Activated CD8-positive, alpha-beta memory T cell treated with anti-CD3 and anti-CD28 coated beads, Interleukin-2, amount 50 U/mL, for 1 hour (primary cell): ENCODE results near the gene GRK5.

Experiments
- DNase-seq: peaks from one replicate; pipeline ENCODE4 v3.0.0-alpha.2; 2020; ENCODE audit errors: extremely low read depth

GRK5 gene

DNA sequence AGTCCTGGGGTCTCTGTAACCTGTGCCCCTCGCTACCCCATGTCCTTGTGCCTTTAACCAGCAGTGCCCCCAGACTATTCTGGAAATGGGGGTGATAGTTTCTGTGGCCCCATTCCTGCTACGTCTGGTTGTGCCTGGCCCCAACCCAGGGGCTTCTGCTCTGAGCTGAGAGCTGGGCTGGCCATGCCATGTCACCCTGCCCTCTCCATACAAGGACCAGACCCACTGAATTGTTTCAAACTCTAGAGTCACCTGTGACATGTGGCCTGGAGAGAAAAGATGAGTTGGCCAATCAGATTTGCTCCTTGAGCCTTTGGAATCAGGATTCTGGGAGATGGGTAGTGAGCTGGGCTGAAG lies 108.6 kb downstream of the GRK5 start:
- no peak for DNase-seq

DNA sequence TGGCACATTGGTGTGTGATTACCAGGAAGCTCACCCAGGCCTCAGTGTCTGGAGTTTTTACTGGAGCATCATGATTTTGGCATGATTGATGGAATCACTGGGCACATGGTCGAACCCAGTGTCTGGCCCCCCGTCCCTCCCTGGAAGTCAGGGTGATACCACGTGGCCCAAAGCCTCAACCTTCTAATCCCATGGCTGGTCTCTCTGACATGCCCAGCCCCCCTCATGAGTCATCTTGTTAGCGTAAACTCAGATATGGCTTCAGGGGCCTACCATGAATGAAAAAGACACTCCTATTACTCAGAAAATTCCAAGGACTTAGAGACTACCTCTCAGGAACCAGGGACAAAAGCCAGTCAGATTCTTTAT lies 109.3 kb downstream of the GRK5 start:
- no peak for DNase-seq

DNA sequence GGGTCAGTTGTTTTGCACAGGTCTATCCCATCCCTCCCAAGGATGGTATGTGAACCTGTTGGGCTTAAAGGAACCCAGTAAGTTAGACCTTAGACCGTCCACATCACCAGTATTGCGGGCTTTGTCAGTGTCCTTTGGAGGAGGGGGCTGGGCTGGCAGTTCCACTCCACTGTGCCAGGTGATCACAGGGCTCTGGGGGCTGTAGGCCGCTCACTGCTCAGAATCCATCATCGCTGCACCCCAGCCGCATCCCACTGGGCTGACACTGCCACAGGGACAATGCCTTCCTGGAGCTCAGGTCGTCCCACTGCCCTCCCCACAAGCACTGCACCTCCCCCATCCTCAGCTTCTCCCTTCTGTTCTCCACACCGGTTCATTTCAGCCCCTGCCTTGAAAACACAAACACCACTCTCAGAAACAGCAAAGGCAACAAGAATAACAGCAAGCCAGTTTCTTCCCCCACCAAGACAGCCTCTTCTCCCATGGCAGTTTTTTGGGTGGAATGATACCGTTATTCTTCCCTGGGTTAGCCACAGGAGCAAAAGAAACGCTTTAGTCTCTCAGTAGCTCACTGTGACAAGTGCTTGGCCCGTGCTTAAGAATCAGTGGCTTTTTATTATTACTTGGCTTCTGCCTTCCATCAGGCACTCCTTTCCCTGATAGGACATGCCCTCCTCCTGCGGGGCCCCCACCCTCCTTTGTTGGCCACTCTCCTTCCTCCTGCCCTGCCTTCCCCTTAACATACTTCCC lies 111.2 kb downstream of the GRK5 start:
- no peak for DNase-seq

DNA sequence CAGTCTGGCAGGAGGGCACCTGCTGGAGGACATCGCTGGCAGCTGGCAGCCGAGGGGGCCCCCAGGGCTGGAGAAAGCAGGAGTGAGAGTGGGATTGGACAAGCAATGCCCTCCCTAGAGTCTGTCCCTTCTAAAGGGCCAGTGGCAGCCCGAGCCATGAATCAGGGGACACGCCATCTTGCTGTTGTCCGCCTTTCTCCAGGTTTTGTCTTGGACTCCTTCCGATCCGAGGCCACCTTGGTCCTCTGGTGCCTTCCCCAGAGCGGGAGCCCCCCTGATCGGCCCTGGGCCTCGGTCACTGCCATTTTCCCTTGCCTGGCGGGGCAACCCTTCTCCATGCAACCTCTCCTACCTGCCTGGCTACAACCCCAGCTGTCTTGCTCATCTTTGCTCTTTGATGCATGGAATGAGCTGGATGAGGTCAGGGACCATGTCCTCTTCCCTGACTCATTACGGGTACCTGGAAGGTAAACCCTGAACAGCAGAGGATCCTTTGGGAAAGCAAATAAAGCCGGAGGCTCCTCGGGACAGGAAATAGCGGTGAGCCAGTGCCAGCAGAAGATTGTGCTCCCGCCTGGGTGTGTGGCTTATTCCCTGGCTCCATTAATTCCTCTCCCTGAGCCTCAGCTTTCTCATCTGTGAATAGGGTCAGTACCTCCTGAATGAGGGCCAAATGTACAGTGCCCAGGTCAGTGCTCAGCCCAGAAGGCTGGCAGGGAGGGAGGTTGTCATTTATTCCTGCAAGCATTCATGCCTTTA lies 112.0 kb downstream of the GRK5 start:
- no peak for DNase-seq

DNA sequence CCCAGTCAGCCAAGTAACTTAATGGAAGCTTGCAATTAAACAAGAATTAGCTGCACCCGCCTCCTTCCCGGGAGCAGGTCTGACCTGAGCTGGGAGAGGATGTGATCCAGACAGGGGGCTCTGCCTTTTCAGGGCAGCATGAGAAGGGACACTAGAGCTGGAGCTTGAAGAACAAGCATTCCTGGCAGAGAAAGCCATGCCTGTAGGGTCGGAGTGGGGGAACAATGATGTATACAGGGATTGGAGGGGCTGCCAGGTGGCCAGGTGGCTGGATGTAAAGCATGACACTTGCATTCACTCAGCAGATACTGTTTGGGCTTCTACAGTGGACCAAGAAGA lies 112.5 kb downstream of the GRK5 start:
- no peak for DNase-seq

DNA sequence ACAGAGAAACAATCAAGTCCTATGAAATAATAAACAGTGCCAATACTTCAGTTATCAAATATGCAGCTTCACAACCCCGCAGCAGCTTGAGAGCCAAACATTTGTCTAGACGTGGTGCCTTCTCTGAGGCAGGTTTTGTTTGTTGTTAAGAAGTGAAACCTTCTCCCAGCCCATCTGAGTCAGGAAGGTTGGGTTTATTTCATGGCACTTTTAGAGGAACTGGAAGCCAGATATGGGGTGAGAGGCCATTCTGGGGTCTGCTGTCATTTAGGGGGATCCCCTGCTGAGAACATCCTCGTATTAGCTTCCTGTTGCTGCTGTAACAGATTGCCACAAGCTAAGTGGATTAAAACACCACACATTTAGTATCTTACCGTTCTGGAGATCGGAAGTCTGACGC lies 113.6 kb downstream of the GRK5 start:
- DNase-seq, result no peak

DNA sequence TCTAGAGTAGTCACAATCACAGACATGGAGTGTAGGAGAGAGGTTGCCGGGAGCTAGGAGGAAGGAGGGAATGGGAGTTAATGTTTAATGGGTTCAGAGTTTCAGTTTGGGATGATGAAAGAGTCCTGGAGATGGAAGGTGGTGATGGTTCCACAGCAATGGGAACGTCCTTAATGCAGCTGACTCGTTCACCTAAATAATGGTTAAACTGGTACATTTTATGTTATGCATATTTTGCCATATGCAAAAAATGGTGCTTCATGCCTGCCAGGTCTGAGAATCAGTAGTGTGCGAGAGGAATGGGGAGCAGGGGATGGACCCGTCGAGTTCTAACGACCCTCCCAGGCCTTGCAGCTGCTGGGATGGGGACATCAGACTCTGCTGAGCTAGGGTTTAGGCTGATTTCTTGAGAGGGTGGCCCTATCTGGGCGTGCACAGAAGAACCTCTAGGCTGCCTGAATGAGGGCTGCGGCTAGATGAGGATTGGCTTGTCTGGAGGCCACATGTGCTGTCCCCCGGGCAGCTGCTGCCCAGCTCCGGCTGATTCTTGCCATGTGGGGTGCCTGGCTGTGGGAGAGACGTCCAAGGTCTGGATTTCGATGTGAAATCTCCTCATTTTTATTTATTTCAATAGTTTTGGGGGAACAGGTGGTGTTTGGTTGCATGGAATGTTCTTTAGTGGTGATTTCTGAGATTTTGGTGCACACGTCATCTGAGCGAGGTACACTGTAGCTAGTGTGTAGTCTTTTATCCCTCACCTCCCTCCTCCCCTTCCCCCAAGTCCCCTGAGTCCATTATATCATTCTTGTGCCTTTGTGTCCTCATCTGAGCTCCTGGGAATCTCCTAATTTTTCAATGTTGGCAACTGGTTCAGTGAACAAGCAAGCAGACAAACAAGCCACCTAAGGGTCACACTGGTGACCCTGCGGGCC lies 116.0 kb downstream of the GRK5 start:
- no peak for DNase-seq

DNA sequence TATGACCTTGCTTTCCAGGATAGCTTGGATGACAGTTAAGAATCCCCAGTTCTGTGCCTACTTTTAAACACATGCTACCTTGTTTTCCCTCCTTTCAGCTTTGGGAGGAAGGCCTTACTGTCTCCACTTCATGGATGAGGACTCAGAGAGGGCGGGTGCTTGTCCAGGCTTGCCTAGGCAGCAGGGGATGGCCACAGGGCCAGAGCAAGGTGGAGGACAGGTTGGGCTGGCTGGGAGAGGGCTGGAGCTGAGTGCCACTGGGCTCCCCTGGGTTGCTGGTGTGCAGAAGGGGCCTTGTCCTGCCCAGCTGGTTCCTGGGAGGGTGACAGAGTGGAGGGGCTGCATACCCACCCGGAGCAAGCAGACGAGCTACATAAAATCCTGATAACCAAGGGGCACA lies 117.8 kb downstream of the GRK5 start:
- DNase-seq, result no peak

DNA sequence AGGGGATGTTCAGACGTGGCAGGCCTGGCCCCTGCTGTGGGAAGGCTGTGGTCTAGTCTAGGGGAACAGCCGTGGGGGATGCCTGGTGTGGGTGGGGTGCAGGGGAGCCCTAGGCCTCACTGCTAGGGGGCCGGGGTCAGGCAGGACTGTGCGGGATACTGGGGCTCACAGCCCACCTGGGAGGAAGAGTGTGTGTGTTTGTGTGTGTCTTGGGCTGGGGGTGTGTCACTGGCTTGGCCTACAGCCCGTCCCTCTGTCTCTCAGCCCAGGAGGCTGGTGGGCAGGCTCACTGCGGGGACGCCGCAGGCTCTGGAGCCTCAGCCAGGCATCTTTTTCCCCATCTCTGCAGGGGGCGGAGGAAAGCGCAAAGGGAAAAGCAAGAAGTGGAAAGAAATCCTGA lies 118.8 kb downstream of the GRK5 start:
- no peak for DNase-seq

DNA sequence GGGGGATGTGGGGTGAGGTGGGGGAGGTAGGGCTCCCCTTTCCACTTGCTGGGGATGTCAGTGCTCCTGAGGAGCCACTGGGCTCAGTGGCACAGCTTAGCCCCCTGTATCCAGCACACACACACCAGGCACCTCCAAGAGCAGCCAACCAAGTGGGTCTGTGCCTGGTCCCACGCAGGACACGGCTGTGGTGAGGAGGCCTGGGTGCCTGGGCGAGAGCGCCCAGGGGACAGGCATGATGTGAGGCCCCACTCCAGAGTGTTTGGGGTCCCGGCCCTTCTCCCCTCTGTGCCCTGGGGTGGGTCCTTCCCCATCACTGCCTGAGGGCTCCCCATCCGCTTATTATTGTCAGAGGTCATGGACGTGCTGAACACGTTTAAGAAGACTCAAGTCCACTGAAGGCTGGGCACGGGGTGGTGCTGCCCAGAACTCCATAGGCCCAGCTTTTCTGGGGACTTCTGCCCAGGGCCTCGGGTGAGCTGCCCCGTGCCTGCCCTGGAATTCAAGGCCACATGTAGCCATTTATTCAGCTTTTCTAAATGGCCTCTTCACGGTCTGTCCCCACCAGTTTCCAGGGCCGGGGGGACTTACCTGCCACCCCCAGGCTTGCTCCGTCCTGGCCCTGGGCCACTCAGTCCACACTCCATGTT lies 119.8 kb downstream of the GRK5 start:
- DNase-seq, result no peak

DNA sequence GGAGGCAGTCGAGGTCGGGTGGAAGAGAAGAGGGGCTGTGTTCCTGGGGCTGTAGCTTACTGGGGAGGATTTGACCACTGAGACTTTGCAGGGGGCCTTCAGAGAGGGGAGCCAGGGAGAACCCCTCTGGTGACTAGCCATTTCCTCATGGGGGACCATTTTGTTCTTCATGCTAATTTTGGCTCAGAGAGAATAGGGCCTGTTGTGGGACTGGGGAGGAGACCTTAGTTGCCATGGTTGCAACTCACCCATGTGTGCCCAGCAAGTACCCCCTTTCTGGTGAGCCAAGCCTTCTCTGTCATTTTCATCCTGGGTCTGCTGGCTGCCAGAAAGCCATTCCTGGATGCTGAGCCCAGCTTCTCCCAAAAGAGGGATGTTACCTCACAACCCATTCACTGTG lies 120.9 kb downstream of the GRK5 start:
- DNase-seq, result no peak

DNA sequence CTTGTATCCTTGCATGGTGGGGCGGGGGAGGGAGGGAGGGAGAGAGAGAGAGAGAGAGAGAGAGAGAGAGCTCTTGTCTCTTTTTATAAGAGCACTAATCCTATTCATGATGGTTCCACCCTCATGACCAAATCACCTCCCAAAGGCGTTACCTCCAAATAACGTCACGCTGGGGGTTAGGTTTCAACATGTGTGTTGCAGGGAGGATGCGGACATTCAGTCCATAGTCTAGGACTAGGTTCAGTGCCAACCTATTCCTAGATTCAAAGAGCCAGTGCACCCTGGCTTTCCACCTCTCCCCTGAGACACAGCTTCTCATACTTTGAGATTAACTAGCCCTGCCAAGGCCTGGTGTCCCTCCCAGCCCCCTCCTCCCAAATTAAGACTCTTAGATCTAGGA lies 123.0 kb downstream of the GRK5 start:
- DNase-seq, result no peak

DNA sequence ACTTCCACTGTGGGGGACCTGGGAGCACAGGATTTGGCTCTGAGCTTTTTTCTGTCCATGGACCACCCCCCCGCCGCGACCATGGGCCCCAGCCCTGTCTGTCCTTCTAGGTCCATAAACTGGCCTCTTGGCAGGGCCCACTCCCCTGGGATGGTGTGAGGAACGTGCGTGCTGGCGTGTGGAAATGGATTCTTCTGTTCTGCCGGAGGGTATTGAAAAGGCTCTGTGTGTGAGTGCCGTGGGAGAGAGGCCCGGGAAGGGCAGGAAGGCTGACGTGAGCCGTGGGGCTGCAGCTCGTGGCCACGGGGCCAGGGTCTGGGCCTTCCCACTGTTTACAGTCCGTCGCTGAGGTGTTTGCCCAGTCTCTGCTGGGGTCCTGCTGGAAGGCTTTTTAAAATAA lies 123.7 kb downstream of the GRK5 start:
- DNase-seq, result no peak

DNA sequence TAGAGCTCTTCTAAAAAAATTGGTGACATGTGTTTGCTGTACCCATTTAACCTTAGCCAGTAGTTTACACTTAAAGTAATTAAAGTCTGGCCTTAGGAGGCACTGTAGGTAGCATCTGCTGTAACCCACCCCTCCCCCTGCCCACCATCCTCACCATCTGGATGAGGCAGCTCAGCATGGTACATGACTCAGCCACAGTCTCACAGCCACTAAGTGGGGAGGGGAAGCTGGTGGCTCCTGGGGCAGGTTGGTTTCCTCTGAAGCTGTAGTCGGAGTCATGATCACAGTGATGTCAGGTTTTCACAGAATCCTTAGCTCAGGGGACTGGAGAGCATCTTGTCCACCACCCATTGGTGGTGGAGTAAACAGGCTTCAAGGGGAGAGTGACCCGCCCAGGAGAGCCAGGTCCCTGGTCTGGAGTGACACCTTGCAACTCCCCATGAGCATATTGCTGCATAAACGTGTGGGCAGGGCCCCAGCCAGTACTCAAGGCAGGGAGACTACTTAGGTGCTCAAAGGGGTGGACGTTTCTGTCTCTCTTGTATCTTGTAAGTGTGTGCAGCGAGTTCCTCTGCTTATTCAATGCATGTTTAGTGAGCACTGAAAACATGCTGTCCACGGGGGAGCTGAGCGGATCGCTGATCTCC lies 125.9 kb downstream of the GRK5 start:
- no peak for DNase-seq

DNA sequence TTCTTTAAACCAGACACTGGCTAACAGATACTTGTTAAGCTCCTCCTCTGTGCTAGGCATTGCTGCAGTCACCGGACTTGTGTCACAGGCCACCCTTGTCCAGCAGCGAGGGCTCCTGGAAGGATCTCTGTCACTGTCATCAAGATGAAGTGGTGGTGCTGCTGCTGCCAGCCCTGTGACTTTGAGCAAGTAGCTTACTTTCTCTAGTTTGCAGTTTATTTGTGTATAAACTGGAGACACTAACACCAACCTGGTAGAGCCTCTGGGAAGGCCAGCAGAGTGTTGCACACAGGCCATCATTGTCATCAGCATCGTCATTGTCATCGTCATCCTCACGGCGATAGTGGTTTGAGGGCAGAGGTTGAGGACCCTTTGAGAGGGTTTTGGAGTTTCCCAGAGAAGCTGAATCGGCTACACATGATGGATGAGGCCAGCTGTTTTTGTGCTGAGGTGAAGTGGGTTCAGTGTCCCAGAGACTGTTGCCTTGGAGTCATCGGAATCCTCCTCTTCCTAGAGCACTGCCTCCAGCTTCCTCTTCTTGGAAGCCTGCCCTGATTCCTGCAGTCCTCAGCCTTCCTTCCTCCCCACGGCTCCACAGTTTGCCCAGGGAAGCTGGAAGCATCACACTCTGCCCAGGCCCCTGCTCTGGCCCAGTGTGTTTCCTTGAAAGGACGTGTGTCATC lies 128.4 kb downstream of the GRK5 start:
- DNase-seq, result no peak

DNA sequence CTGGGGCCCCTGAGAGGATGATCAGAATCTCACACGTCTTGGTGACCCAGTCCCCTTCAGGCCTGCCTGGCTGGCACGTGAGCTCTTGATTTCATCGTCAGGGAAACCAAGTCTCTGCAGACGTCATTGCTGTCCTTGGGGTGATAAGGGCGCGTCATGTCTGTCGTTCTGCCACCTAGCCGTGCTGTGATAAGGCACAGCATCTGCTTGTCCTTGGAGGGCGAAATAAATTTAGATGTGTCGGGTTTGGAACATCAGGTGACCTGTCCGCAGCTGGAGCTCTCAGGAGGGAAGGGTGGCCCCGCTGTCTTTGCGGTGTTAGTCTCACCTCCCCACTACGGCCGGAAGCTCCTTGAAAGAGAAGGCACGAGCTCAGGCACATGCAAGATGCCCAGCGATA lies 129.2 kb downstream of the GRK5 start:
- no peak for DNase-seq

DNA sequence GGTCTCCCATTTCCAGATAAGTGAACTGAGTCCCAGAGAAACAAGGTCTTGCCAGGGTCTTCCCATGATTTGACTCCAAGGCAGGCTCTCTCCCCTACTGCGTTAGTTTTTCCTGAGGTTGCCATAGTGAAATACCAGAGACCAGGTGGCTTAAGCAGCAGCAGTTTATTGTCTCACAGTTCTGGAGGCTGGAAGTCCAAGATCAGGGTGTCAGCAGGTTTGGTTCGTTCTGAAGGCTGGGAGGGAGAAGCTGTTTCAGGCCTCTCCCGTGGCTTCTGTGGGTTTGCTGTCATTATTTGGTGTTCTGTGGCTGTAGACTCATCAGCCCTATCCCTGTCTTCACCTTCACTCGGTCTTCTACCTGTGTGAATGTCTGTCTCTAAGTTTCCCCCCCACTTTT lies 129.9 kb downstream of the GRK5 start:
- no peak for DNase-seq

DNA sequence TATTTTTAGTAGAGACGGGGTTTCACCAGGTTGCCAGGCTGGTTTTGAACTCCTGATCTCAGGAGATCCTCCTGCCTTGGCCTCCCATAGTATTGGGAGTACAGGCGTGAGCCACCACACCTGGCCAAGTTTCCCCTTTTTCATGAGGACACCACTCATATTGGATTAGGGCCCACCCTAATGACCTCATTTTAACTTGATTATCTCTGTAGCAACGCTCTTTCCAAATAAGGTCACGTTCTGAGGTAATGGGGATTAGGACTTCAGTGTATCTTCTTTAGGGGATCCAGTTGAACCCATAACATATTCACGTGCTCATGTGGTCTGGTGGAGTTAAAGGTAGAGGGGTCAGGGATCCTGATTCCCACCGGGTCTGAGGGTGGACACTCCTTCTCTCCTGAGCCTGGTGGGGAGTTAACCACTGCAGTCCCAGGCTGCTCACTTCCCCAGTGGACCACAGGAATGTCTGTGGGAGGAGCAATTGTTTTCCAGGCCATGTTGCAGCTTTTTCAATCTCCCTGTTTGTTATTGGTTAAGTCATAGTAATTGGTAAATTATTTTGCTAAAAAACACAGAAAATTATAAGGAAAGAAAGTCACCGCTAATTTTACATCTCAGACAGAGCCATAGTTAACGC lies 130.5 kb downstream of the GRK5 start:
- no peak for DNase-seq

DNA sequence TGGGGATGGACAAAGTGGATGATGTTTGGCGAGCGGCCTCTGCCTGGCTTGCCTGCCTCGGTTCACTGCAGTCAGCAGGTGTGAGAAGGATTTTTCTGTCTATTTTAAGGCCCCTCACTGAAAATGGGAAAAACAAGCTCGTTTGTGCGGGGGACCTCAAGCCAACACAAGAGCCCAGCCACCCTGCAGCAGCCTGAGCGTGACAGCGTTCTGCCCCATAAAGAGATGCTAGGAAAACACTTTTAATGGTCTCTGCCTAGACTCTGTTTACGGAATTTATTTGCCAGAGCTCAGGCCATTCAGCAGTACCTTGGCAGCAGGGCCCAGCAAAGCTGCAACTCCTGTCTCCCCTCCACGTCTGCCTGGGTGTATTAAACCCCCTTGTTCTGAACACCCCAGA lies 131.7 kb downstream of the GRK5 start:
- no peak for DNase-seq

DNA sequence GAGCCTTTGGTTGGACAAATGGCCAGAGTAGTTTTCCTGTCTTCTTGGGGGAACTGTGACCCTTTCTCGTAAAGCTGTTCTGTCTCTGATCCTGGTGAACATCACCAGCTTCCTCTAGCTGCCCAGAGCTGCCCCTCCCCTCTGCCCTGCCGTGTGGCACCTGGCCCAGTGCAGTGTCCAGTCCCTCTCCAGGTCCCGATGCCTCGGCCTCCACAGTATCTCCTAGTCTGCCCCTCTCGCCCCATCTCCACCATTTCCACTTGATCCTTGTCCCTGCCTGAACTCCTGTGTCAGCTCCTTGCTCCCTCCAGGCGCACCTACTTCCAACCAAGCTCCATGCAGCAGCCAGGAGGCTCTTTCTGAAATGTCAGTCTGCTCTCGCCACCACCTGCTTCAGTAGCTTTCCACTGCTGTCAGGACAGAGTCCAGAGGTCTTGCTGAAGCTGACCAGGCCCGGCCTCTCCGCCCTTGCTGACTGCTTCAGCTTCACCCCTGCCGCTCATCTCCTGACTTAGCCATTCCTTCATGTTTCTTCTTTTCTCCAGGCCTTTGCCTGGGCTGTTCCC lies 133.6 kb downstream of the GRK5 start:
- DNase-seq, result no peak
